ENCODE measurements around the gene GLT8D2.

GRCh38 chr12:103958621-103959020 is 91.4 kb downstream of the GLT8D2 start:
- TF ChIP-seq, protein P1, sequence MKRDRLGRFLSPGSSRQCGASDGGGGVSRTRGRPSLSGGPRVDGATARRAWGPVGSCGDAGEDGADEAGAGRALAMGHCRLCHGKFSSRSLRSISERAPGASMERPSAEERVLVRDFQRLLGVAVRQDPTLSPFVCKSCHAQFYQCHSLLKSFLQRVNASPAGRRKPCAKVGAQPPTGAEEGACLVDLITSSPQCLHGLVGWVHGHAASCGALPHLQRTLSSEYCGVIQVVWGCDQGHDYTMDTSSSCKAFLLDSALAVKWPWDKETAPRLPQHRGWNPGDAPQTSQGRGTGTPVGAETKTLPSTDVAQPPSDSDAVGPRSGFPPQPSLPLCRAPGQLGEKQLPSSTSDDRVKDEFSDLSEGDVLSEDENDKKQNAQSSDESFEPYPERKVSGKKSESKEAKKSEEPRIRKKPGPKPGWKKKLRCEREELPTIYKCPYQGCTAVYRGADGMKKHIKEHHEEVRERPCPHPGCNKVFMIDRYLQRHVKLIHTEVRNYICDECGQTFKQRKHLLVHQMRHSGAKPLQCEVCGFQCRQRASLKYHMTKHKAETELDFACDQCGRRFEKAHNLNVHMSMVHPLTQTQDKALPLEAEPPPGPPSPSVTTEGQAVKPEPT (CRISPR knock-in tag; IDR thresholded peaks at IDR 0.05; ENCODE audit: low read depth), result no peak
- TF ChIP-seq ZNF232 (CRISPR knock-in tag; IDR thresholded peaks at IDR 0.05; ENCODE audit: borderline replicate concordance), result no peak
- no peak for TF ChIP-seq REST (IDR thresholded peaks at IDR 0.05; ENCODE audit: borderline replicate concordance in 1 of 2, low read depth in 1 of 2, low read length in 2 of 2)
